ENCODE results near the gene PITPNC1.

DNA sequence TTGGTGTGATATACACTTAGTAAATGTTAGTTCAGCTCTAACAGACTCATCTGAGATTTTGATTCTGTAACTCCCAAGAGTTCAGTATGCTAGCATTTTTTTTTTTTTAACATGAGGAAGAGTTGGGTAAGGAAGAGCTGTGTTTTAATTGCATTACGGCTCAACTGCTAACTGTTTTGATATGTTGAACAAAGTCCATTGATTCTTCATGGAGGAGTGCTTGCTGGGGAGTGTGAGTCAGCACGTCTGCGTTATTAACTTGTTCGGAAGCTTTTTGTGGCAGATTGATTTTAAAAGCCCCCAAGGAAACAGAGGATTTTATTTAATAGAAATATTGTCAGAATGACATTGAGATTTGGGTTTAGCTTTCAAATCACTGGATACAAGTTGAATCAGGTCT, 45.8 kb downstream of the PITPNC1 start:
- TF ChIP-seq CTCF (conservative IDR thresholded peaks at IDR 0.05 in 1 of 2, IDR thresholded peaks at IDR 0.05 in 1 of 2; ENCODE audit: extremely low read depth in 1 of 2, insufficient read depth in 1 of 2, low read depth in 1 of 2, low read length in 2 of 2) (no peak), EZH2 (IDR thresholded peaks at IDR 0.05; ENCODE audit: borderline replicate concordance, low read length) (no peak)
